ENCODE measurements around the gene MOV10L1. TPM values are rescaled to one million over a fixed set of nuclear protein-coding genes. Genes with fewer than 3 reads are reported as not detected.

Gene MOV10L1
- total and polyA plus RNA-seq, 2 experiments from 2014 or later: 0.73 to 1.8 TPM

DNA sequence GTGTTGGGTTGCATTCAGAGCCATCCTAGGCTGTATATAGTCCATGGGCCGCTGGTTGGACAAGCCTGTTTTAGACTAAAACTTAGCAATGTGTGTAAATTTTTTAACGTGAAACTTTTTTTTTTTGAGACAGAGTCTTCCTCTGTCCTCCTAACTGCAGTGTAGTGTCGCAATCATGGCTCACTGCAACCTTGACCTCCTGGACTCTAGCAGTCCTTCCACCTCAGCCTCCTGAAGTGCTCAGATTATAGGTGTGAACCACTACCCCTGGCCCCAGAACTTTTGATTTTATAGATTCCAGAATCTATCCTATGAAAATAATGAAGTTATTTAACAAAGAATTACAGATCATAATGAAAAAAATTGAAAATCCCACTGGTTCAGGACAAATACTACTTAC, 50.8 kb downstream of the MOV10L1 start:
- no peak for DNase-seq (ENCODE audit: low spot score)
- Histone ChIP-seq H3K4me1 (ENCODE audit: insufficient read depth) (no peaks in the 10 kb centered on the region), H3K27me3 (ENCODE audit: insufficient read depth) (no peaks in the 10 kb centered on the region), H2AFZ (no peak overlapping the region), H3F3A (replicated peaks; ENCODE audit: low read depth) (no peaks in the 10 kb centered on the region), H3K4me3 (no peak overlapping the region), H3K79me2 (replicated peaks; ENCODE audit: insufficient read depth) (no peaks in the 10 kb centered on the region), H3K9me2 (ENCODE audit: insufficient read depth) (no peaks in the 10 kb centered on the region), H3K27ac (ENCODE audit: low read depth) (no peak overlapping the region; the same call in 1 of the 2 replicates), H3K4me2 (no peak overlapping the region), H3K36me3 (ENCODE audit: insufficient read depth) (no peaks in the 10 kb centered on the region), H4K20me1 (replicated peaks; ENCODE audit: insufficient read depth) (no peaks in the 10 kb centered on the region)
- ATAC-seq: no peak
- peaks cover 3% of the 10 kb centered on the region; the same call in 1 of the 3 replicates for H3K4me1 Mint-ChIP-seq
- H3K4me3 Mint-ChIP-seq: no peak overlapping the region
- H3K9me3 Mint-ChIP-seq: no peaks in the 10 kb centered on the region
- H3K36me3 Mint-ChIP-seq (ENCODE audit: low read depth): no peaks in the 10 kb centered on the region
- H3K27me3 Mint-ChIP-seq (ENCODE audit: insufficient read depth, low read depth, poor library complexity): peaks cover 6% of the 10 kb centered on the region
- no peak overlapping the region for H3K27ac Mint-ChIP-seq
- TF ChIP-seq, protein P1, sequence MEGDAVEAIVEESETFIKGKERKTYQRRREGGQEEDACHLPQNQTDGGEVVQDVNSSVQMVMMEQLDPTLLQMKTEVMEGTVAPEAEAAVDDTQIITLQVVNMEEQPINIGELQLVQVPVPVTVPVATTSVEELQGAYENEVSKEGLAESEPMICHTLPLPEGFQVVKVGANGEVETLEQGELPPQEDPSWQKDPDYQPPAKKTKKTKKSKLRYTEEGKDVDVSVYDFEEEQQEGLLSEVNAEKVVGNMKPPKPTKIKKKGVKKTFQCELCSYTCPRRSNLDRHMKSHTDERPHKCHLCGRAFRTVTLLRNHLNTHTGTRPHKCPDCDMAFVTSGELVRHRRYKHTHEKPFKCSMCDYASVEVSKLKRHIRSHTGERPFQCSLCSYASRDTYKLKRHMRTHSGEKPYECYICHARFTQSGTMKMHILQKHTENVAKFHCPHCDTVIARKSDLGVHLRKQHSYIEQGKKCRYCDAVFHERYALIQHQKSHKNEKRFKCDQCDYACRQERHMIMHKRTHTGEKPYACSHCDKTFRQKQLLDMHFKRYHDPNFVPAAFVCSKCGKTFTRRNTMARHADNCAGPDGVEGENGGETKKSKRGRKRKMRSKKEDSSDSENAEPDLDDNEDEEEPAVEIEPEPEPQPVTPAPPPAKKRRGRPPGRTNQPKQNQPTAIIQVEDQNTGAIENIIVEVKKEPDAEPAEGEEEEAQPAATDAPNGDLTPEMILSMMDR (conservative IDR thresholded peaks at IDR 0.05; ENCODE audit: low read depth in 2 of 2): no peak
- TF ChIP-seq STAT1 (IDR thresholded peaks at IDR 0.05; ENCODE audit: unreplicated experiment): no peak

DNA sequence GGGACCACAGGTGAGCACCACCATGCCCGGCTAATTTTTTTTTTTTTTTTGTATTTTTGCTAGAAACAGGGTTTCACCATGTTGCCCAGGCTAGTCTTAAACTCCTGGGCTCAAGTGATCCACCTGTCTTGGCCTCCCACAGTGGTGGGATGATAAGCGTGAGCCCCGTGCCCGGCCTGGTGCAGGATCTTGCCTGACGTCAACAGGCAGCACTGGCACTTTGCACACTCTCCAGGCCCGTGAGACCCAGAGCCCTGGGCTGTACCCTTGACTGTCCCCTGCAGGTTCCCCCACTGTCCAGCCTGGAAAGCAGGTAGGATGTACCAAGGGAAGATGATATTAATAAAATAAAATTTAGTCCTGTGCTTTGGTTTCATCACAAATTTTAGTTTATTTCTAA, 51.7 kb downstream of the MOV10L1 start:
- H3K27me3 Mint-ChIP-seq (ENCODE audit: insufficient read depth, low read depth, poor library complexity): peaks cover 8% of the 10 kb centered on the region
- H3K27ac ChIP-seq (ENCODE audit: low read depth): no peak overlapping the region
- no peaks in the 10 kb centered on the region for H3K27me3 ChIP-seq (ENCODE audit: insufficient read depth)
- H3K4me1 ChIP-seq (ENCODE audit: insufficient read depth): no peaks in the 10 kb centered on the region
- ATAC-seq (no peak), DNase-seq (ENCODE audit: low spot score) (no peak)
- H3K27ac Mint-ChIP-seq: no peak overlapping the region
- no peak overlapping the region for H3K4me3 ChIP-seq
- H3K4me1 Mint-ChIP-seq: peaks cover 3% of the 10 kb centered on the region; the same call in 1 of the 3 replicates
- no peak overlapping the region for H3K4me2 ChIP-seq
- no peaks in the 10 kb centered on the region for H3F3A ChIP-seq (replicated peaks; ENCODE audit: low read depth)
- H3K9me3 Mint-ChIP-seq: no peaks in the 10 kb centered on the region
- H3K36me3 ChIP-seq (ENCODE audit: insufficient read depth): no peaks in the 10 kb centered on the region
- H3K36me3 Mint-ChIP-seq (ENCODE audit: low read depth): no peaks in the 10 kb centered on the region
- no peaks in the 10 kb centered on the region for H4K20me1 ChIP-seq (replicated peaks; ENCODE audit: insufficient read depth)
- no peak overlapping the region for H3K4me3 Mint-ChIP-seq
- H3K79me2 ChIP-seq (replicated peaks; ENCODE audit: insufficient read depth): no peaks in the 10 kb centered on the region
- H3K9me2 ChIP-seq (ENCODE audit: insufficient read depth): no peaks in the 10 kb centered on the region
- H2AFZ ChIP-seq: no peak overlapping the region
- TF ChIP-seq, protein P1 (conservative IDR thresholded peaks at IDR 0.05; ENCODE audit: low read depth in 2 of 2): no peak
- TF ChIP-seq EZH2phosphoT487 (IDR thresholded peaks at IDR 0.05; ENCODE audit: unreplicated experiment): no peak
- TF ChIP-seq EZH2 (IDR thresholded peaks at IDR 0.05; ENCODE audit: low read depth, unreplicated experiment): no peak
- no peak for TF ChIP-seq NANOG (IDR thresholded peaks at IDR 0.05; ENCODE audit: borderline replicate concordance)
- TF ChIP-seq, protein P2, sequence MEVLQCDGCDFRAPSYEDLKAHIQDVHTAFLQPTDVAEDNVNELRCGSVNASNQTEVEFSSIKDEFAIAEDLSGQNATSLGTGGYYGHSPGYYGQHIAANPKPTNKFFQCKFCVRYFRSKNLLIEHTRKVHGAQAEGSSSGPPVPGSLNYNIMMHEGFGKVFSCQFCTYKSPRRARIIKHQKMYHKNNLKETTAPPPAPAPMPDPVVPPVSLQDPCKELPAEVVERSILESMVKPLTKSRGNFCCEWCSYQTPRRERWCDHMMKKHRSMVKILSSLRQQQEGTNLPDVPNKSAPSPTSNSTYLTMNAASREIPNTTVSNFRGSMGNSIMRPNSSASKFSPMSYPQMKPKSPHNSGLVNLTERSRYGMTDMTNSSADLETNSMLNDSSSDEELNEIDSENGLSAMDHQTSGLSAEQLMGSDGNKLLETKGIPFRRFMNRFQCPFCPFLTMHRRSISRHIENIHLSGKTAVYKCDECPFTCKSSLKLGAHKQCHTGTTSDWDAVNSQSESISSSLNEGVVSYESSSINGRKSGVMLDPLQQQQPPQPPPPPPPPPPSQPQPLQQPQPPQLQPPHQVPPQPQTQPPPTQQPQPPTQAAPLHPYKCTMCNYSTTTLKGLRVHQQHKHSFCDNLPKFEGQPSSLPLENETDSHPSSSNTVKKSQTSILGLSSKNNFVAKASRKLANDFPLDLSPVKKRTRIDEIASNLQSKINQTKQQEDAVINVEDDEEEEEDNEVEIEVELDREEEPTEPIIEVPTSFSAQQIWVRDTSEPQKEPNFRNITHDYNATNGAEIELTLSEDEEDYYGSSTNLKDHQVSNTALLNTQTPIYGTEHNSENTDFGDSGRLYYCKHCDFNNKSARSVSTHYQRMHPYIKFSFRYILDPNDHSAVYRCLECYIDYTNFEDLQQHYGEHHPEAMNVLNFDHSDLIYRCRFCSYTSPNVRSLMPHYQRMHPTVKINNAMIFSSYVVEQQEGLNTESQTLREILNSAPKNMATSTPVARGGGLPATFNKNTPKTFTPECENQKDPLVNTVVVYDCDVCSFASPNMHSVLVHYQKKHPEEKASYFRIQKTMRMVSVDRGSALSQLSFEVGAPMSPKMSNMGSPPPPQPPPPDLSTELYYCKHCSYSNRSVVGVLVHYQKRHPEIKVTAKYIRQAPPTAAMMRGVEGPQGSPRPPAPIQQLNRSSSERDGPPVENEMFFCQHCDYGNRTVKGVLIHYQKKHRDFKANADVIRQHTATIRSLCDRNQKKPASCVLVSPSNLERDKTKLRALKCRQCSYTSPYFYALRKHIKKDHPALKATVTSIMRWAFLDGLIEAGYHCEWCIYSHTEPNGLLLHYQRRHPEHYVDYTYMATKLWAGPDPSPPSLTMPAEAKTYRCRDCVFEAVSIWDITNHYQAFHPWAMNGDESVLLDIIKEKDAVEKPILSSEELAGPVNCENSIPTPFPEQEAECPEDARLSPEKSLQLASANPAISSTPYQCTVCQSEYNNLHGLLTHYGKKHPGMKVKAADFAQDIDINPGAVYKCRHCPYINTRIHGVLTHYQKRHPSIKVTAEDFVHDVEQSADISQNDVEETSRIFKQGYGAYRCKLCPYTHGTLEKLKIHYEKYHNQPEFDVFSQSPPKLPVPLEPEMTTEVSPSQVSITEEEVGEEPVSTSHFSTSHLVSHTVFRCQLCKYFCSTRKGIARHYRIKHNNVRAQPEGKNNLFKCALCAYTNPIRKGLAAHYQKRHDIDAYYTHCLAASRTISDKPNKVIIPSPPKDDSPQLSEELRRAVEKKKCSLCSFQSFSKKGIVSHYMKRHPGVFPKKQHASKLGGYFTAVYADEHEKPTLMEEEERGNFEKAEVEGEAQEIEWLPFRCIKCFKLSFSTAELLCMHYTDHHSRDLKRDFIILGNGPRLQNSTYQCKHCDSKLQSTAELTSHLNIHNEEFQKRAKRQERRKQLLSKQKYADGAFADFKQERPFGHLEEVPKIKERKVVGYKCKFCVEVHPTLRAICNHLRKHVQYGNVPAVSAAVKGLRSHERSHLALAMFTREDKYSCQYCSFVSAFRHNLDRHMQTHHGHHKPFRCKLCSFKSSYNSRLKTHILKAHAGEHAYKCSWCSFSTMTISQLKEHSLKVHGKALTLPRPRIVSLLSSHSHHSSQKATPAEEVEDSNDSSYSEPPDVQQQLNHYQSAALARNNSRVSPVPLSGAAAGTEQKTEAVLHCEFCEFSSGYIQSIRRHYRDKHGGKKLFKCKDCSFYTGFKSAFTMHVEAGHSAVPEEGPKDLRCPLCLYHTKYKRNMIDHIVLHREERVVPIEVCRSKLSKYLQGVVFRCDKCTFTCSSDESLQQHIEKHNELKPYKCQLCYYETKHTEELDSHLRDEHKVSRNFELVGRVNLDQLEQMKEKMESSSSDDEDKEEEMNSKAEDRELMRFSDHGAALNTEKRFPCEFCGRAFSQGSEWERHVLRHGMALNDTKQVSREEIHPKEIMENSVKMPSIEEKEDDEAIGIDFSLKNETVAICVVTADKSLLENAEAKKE (CRISPR knock-in tag; IDR thresholded peaks at IDR 0.05): no peak
- TF ChIP-seq, protein P3, sequence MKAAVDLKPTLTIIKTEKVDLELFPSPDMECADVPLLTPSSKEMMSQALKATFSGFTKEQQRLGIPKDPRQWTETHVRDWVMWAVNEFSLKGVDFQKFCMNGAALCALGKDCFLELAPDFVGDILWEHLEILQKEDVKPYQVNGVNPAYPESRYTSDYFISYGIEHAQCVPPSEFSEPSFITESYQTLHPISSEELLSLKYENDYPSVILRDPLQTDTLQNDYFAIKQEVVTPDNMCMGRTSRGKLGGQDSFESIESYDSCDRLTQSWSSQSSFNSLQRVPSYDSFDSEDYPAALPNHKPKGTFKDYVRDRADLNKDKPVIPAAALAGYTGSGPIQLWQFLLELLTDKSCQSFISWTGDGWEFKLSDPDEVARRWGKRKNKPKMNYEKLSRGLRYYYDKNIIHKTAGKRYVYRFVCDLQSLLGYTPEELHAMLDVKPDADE (IDR thresholded peaks at IDR 0.05): no peak

Data from GM23338 (cell line).